ENCODE measurements around the gene GNAS. TPM values are rescaled to one million over a fixed set of nuclear protein-coding genes. Genes with fewer than 3 reads are reported as not detected.
A peak's percentile ranks its signal among the peaks of the same experiment; 100 is the strongest.

Gene GNAS
- total RNA-seq, 1 donor = 361 TPM

- H3K4me3 ChIP-seq (ENCODE audit: low read depth, low read length) = peak overlapping the region; percentile 76
- DNase-seq (ENCODE audit: low read depth) = no peak
- TF ChIP-seq, protein P1, sequence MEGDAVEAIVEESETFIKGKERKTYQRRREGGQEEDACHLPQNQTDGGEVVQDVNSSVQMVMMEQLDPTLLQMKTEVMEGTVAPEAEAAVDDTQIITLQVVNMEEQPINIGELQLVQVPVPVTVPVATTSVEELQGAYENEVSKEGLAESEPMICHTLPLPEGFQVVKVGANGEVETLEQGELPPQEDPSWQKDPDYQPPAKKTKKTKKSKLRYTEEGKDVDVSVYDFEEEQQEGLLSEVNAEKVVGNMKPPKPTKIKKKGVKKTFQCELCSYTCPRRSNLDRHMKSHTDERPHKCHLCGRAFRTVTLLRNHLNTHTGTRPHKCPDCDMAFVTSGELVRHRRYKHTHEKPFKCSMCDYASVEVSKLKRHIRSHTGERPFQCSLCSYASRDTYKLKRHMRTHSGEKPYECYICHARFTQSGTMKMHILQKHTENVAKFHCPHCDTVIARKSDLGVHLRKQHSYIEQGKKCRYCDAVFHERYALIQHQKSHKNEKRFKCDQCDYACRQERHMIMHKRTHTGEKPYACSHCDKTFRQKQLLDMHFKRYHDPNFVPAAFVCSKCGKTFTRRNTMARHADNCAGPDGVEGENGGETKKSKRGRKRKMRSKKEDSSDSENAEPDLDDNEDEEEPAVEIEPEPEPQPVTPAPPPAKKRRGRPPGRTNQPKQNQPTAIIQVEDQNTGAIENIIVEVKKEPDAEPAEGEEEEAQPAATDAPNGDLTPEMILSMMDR (IDR thresholded peaks at IDR 0.05; ENCODE audit: insufficient read depth, low read depth, low read length) = no peak
Measured at GRCh38 chr20:58851221-58851968, 1.1 kb upstream of the GNAS start.

DNA sequence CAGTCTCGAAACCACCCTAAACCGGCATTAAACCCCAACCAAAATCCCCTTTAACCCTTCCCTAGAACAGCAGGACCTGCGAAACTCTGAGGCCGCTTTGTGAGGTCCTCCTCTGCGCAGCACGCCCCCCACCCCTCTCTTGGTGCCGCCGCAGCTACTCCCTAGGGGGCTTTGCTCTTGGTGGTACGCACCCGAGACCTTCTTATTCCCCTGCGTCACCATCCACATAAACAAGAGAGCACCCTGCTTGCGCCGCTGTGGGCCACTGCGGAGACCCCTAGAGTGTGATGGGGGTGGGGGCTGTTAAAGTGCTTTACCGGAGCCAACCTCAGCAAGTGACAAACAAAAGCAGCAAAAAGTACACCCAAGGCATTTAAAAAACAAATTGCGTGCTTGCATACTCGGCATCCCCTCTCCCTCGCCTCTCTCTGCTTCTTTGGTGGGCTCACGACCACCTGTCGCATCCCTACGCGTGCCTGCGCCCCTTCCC is 502 bp upstream of the GNAS start:
- H3K4me3 ChIP-seq (ENCODE audit: low read depth, low read length) = peak overlapping the region; percentile 76
- TF ChIP-seq, protein P1 (IDR thresholded peaks at IDR 0.05; ENCODE audit: insufficient read depth, low read depth, low read length) = no peak
- DNase-seq (ENCODE audit: low read depth) = no peak

DNA sequence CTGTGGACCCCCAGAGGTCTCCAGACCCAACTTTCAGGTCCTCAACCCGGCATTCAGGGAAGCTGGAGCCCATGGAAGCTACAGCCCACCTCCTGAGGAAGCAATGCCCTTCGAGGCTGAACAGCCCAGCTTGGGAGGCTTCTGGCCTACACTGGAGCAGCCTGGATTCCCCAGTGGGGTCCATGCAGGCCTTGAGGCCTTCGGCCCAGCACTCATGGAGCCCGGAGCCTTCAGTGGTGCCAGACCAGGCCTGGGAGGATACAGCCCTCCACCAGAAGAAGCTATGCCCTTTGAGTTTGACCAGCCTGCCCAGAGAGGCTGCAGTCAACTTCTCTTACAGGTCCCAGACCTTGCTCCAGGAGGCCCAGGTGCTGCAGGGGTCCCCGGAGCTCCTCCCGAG is 950 bp downstream of the GNAS start:
- TF ChIP-seq, protein P1 (IDR thresholded peaks at IDR 0.05; ENCODE audit: insufficient read depth, low read depth, low read length) = no peak
- no peak overlapping the region for H3K4me3 ChIP-seq (ENCODE audit: low read depth, low read length)
- no peak for DNase-seq (ENCODE audit: low read depth)

DNA sequence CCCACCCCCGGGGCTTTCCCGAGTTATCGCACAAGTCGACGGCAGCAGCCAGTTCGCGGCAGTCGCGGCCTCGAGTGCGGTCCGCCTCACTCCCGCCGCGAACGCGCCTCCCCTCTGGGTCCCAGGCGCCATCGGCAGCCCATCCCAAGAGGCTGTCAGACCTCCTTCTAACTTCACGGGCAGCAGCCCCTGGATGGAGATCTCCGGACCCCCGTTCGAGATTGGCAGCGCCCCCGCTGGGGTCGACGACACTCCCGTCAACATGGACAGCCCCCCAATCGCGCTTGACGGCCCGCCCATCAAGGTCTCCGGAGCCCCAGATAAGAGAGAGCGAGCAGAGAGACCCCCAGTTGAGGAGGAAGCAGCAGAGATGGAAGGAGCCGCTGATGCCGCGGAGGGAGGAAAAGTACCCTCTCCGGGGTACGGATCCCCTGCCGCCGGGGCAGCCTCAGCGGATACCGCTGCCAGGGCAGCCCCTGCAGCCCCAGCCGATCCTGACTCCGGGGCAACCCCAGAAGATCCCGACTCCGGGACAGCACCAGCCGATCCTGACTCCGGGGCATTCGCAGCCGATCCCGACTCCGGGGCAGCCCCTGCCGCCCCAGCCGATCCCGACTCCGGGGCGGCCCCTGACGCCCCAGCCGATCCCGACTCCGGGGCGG is 1.6 kb downstream of the GNAS start:
- no peak overlapping the region for H3K4me3 ChIP-seq (ENCODE audit: low read depth, low read length)
- TF ChIP-seq, protein P1 (IDR thresholded peaks at IDR 0.05; ENCODE audit: insufficient read depth, low read depth, low read length) = no peak
- no peak for DNase-seq (ENCODE audit: low read depth)

DNA sequence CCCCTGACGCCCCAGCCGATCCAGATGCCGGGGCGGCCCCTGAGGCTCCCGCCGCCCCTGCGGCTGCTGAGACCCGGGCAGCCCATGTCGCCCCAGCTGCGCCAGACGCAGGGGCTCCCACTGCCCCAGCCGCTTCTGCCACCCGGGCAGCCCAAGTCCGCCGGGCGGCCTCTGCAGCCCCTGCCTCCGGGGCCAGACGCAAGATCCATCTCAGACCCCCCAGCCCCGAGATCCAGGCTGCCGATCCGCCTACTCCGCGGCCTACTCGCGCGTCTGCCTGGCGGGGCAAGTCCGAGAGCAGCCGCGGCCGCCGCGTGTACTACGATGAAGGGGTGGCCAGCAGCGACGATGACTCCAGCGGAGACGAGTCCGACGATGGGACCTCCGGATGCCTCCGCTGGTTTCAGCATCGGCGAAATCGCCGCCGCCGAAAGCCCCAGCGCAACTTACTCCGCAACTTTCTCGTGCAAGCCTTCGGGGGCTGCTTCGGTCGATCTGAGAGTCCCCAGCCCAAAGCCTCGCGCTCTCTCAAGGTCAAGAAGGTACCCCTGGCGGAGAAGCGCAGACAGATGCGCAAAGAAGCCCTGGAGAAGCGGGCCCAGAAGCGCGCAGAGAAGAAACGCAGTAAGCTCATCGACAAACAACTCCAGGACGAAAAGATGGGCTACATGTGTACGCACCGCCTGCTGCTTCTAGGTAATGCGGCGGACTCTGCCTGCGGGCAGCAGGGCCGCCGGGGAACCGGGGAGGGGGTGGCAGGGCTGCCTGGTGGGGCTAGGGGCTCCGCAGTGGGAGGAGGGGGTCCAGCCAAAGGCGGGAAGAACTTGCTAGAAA is 2.3 kb downstream of the GNAS start:
- TF ChIP-seq, protein P1 (IDR thresholded peaks at IDR 0.05; ENCODE audit: insufficient read depth, low read depth, low read length) = no peak
- no peak for DNase-seq (ENCODE audit: low read depth)
- peak overlapping the region; percentile 23 for H3K4me3 ChIP-seq (ENCODE audit: low read depth, low read length)

GRCh38 chr20:58855506-58856389 is 3.2 kb downstream of the GNAS start:
- H3K4me3 ChIP-seq (ENCODE audit: low read depth, low read length) = no peak overlapping the region
- TF ChIP-seq, protein P1 (IDR thresholded peaks at IDR 0.05; ENCODE audit: insufficient read depth, low read depth, low read length) = no peak
- DNase-seq (ENCODE audit: low read depth) = no peak
